ENCODE measurements around the gene CLASP1. TPM values are rescaled to one million over a fixed set of nuclear protein-coding genes. Genes with fewer than 3 reads are reported as not detected.

The CLASP1 gene
- total and polyA plus RNA-seq, 3 donors from 2014 or later, result 43.8 to 130 (median 103) TPM

GRCh38 chr2:121473512-121473911 lies 175.8 kb downstream of the CLASP1 start:
- WGBS, 2 donors, result 74 to 76% methylated on average over 2 of the region's 2 CpGs
- DNase-seq, result no peak
- H3K9me3 ChIP-seq, result no peaks in the 10 kb centered on the region

GRCh38 chr2:121472470-121472993 lies 176.7 kb downstream of the CLASP1 start:
- Histone ChIP-seq H3K4me1 (peaks cover 6% of the 10 kb centered on the region), H3K27me3 (no peaks in the 10 kb centered on the region), H3K9me3 (no peaks in the 10 kb centered on the region), H3K4me3 (no peak overlapping the region), H3K36me3 (ENCODE audit: low read depth, missing control alignments) (no peaks in the 10 kb centered on the region), H3K27ac (no peak overlapping the region)
- intact Hi-C loops (cut with DNase I; ENCODE audit: low total_unique reads), result no loop called here
- 83 to 88% methylated on average over 2 of the region's 2 CpGs for WGBS, 2 donors
- TF ChIP-seq POLR2A (IDR thresholded peaks at IDR 0.05) (no peak), CTCF (IDR thresholded peaks at IDR 0.05) (no peak)
- DNase-seq, result no peak

More at GRCh38 chr2:121473512-121473911, 175.8 kb downstream of the CLASP1 start:
- intact Hi-C loops (cut with DNase I; ENCODE audit: low total_unique reads), result no loop called here
- Histone ChIP-seq H3K4me3 (no peak overlapping the region), H3K27ac (no peak overlapping the region), H3K36me3 (ENCODE audit: low read depth, missing control alignments) (no peaks in the 10 kb centered on the region), H3K4me1 (peaks cover 6% of the 10 kb centered on the region), H3K27me3 (no peaks in the 10 kb centered on the region)
- no peak for TF ChIP-seq POLR2A (IDR thresholded peaks at IDR 0.05)
- TF ChIP-seq CTCF (IDR thresholded peaks at IDR 0.05), result no peak

- Histone ChIP-seq H3K27ac (no peak overlapping the region), H3K27me3 (no peaks in the 10 kb centered on the region), H3K4me1 (peaks cover 4% of the 10 kb centered on the region), H3K4me3 (no peak overlapping the region), H3K9me3 (no peaks in the 10 kb centered on the region), H3K36me3 (ENCODE audit: low read depth, missing control alignments) (no peaks in the 10 kb centered on the region)
- no peak for DNase-seq
- 75 to 77% methylated on average over 8 of the region's 8 CpGs for WGBS, 2 donors
- intact Hi-C loops (cut with DNase I; ENCODE audit: low total_unique reads), result no loop called here
- TF ChIP-seq POLR2A (IDR thresholded peaks at IDR 0.05), result no peak
- no peak for TF ChIP-seq CTCF (IDR thresholded peaks at IDR 0.05)
Measured at GRCh38 chr2:121471532-121472469, 177.5 kb downstream of the CLASP1 start.

- intact Hi-C loops (cut with DNase I; ENCODE audit: low total_unique reads), result no loop called here
- no peaks in the 10 kb centered on the region for H3K27me3 ChIP-seq
- 87 to 93% methylated on average over 4 of the region's 4 CpGs for WGBS, 2 donors
Measured at GRCh38 chr2:121470917-121471316, 178.3 kb downstream of the CLASP1 start.

More at GRCh38 chr2:121470917-121471316, 178.3 kb downstream of the CLASP1 start:
- Histone ChIP-seq H3K9me3 (no peaks in the 10 kb centered on the region), H3K4me3 (no peak overlapping the region), H3K36me3 (ENCODE audit: low read depth, missing control alignments) (no peaks in the 10 kb centered on the region), H3K4me1 (no peaks in the 10 kb centered on the region), H3K27ac (no peak overlapping the region)
- DNase-seq, result no peak
- TF ChIP-seq CTCF (IDR thresholded peaks at IDR 0.05), result no peak
- TF ChIP-seq POLR2A (IDR thresholded peaks at IDR 0.05), result no peak
